Endometrial microvascular endothelial cells (primary cell): ENCODE measurements around the gene MYEOV. TPM values are rescaled to one million over a fixed set of nuclear protein-coding genes. Genes with fewer than 3 reads are reported as not detected.

Experiments used
- in situ Hi-C: cut with HindIII; loops from 2 replicates; pipeline ENCODE4 v1.10.0; 2017; ENCODE audit warnings: low sequenced_read_pairs, low pct_unique_long_range_greater_than_20kb; ENCODE audit errors: inconsistent ontology term
- total RNA-seq: library from RNA; depleted of rRNA; stranded (reverse); fragments of >200 nt; gene quantifications from one replicate; pipeline ENCODE4 v1.2.3, GENCODE V29; 2015; ENCODE audit errors: inconsistent ontology term

MYEOV gene
- total RNA-seq, 1 donor from 2014 or later, result 14.6 TPM

- in situ Hi-C loops, result no loop called here
Observed at GRCh38 chr11:69283446-69283845, 10.5 kb upstream of the MYEOV start.

GRCh38 chr11:69284081-69284511 lies 9.9 kb upstream of the MYEOV start:
- in situ Hi-C loops, result no loop called here

GRCh38 chr11:69285091-69285490 lies 8.9 kb upstream of the MYEOV start:
- in situ Hi-C loops, result no loop called here

- in situ Hi-C loops, result no loop called here
Observed at GRCh38 chr11:69285766-69286165, 8.2 kb upstream of the MYEOV start.

- in situ Hi-C loops, result no loop called here
Observed at GRCh38 chr11:69286374-69287371, 7.3 kb upstream of the MYEOV start.

- in situ Hi-C loops, result no loop called here
Observed at GRCh38 chr11:69287968-69288882, 5.7 kb upstream of the MYEOV start.

GRCh38 chr11:69288883-69289242 lies 5.1 kb upstream of the MYEOV start:
- in situ Hi-C loops, result no loop called here

GRCh38 chr11:69290806-69291205 lies 3.1 kb upstream of the MYEOV start:
- in situ Hi-C loops, result no loop called here

GRCh38 chr11:69291459-69292110 lies 2.4 kb upstream of the MYEOV start:
- in situ Hi-C loops, result no loop called here

GRCh38 chr11:69292221-69292648 lies 1.7 kb upstream of the MYEOV start:
- in situ Hi-C loops, result no loop called here

GRCh38 chr11:69293087-69293486 lies 868 bp upstream of the MYEOV start:
- in situ Hi-C loops, result no loop called here

- in situ Hi-C loops, result no loop called here
Observed at GRCh38 chr11:69294571-69295078, 670 bp downstream of the MYEOV start.

- in situ Hi-C loops, result no loop called here
Observed at GRCh38 chr11:69295079-69295994, 1.4 kb downstream of the MYEOV start.

- in situ Hi-C loops, result no loop called here
Observed at GRCh38 chr11:69295995-69296889, 2.3 kb downstream of the MYEOV start.

GRCh38 chr11:69296890-69297786 lies 3.2 kb downstream of the MYEOV start:
- in situ Hi-C loops, result no loop called here

- in situ Hi-C loops, result no loop called here
Observed at GRCh38 chr11:69297787-69298266, 3.9 kb downstream of the MYEOV start.
